GM18508 (cell line): ENCODE data around the gene MTA1.

ENCODE experiments used
- ATAC-seq: cut with Tn5 transposase; IDR thresholded peaks from one replicate; pipeline ENCODE4 v1.9.1; 2021; ENCODE audit warnings: moderate number of reproducible peaks; ENCODE audit not compliant: insufficient read depth, unreplicated experiment

The MTA1 gene

DNA sequence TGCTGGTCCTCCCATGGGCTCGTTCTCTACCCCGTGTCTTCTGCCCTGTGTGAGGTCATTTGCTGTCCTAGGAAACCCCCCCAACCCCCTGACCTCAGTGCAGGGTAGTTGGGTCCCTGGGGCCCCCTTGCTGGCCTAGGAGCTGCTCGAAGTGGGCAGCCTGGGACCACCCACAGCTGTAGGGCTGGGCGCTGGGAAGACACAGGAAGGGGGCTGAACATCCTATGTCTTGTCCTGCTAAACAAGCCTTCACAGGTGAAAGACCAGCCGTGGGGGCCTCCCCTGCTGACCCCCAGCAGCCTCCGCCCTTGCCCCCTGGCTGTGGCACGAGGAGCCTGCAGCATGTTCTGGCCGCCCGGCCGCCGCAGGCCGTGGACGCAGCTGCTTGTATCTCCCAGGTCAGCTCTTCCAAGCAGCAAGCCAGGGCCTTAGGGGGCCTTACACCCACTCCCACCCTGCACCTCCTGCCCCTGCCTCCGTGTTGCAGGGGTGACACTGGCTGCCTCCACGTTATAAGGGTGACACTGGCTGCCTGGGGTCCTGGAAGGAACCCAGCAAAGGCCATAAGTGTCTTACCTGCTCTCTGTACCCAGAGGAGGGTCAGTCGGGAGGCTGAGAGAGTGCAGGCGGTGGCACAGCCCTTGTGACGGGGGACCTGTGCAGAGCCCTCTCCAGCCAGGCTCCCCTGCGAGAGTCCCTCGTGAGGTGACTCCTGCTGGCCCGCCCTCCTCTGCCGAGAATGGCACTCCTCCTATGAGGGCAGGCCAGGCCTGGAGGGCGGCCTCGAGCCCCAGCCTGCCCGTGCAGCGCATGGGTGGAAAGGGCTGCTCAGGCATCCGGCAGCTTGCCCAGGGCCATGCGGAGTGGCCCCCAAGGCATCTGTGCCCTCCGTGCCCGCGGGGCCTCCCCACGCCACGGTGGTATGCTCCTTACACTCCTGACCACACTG lies 32.8 kb upstream of the MTA1 start:
- ATAC-seq: no peak

DNA sequence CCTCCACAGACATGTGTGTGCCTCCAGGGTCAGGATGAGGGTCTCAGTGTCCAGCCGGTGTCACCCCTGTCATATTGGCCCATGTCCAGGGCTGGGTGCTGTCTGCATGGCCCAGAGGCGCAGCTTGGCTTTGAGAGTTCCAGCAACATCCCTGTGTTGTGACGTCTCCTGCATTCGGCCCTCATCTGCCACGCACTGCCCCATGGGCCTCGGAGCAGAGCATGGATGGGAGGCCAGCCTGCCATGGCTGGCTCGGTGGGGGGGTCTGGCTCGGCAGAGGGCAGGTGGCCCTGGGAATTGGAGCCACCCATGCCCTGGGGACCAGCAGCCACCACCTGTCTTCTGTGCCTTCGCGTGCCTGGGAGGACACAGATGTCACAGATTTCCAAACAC lies 32.1 kb upstream of the MTA1 start:
- ATAC-seq: no peak

DNA sequence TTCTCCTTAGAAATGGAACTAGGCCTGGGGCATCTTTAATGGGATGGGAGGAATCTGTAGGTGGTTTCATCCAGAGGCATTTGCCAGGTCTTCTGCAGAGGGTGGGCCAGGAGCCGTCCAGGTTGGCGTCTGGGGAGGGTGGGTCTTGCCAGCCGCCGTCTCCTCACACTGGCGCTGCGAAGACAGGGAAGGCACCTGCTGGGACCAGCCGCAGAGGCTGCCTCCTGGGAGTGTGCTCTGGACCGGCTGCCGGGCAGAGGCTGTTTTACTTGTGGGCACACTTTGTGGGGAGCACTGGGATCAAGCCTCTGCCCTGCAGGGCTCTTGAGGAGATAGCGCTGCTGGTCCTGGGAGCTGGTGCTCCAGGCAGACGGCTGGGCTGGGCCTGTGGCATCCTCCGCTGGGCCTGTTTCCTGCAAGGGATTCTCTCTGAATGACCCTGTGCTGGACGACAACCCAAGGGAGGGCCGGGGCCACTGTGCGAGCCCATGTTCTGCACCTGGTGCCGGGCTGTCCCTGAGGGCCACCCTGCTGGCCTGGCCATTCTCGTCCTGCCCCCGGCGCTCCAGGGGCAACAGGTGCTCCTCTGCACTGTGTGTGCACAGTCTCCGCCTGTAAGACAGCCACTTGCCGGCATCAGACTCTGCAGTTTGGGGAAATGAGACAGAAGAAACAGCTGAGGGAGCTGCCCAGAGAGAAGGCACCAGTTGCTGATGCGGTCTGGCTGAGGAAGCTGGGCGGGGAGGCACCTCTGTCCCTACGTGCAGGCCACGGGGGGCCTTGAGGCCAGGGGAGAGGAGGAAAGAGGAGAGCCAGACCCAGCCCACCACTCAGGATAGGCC lies 31.3 kb upstream of the MTA1 start:
- ATAC-seq: no peak

DNA sequence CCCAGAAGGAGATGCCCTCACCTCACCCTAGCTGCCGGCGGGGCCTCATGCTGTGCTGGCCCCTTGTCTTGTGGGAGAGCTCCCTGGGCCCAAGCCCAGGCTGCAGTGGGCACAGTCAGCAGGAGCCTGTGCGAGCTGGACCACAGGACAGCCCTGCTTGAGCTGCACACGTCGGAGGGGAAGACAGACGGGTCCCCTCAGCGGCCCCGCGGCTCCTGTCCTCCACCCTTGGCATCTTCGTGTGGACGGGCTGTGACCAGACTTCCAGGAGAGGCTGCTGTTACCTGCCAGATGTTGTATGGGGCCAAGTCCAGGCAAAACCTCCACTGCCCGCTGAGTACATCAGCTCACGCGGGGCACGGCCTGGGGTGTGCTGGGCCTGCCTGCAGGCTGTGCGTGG lies 30.7 kb upstream of the MTA1 start:
- ATAC-seq: no peak

DNA sequence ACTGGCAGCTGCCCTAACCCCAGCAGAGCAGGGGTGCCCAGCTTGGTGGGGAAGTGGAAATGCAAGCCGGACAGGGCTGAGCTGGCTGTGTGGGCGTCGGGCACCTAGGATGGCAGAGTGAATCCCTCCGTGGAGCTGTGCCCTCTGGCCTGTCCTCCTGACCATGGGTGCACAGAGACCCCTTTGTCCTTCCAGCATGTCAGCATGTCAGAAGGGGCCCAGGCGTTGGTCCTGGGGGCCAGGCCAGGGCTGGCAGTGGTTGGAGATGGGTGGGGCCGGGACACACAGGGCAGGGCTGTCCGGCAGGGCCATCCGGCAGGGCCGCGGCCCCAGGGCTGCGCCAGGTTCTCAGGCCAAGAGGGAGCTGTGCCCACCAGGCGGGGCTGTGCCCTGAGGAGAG lies 30.1 kb upstream of the MTA1 start:
- no peak for ATAC-seq

DNA sequence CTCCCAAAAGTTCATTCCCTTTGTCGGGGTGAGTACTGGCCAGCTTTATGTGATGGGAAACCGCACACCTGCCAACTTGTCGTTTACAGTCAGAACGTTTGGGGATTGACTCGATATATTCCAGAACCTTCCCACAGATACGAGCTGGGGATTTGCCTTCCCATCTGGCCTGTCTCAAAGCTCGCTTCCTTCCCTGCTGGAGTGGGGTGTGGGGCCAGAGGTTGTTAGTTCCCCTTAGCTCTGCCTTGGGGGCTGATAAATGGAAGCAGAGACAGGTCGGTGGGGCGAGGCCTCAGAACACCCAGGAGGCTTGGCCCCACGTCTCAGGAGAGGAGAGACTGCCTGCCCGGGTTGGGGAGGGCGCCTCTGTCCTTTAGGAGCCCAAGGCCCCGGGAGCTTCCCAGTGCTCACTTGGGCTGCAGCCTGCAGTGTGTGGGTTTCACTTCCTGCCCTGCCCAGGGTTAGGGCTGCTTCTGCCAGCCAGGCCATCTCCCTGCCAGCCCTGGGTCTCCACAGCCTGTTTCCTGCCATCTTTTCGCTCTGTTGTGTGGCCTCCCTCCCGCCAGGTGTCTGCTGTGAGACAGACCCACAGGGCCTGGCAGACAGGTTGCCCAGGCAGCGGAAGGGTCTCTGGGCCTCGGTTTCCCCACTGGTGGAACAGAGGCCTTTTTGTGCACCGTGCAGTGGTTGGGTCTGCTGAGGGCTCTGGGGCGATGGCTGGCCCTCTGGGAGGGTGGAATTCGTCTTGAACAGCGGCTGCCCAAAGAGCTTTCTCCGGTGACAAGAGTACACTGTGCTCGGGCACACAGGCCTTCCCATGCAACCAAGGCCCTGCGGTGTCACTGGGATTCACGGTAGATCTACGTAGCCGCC lies 29.4 kb upstream of the MTA1 start:
- no peak for ATAC-seq

DNA sequence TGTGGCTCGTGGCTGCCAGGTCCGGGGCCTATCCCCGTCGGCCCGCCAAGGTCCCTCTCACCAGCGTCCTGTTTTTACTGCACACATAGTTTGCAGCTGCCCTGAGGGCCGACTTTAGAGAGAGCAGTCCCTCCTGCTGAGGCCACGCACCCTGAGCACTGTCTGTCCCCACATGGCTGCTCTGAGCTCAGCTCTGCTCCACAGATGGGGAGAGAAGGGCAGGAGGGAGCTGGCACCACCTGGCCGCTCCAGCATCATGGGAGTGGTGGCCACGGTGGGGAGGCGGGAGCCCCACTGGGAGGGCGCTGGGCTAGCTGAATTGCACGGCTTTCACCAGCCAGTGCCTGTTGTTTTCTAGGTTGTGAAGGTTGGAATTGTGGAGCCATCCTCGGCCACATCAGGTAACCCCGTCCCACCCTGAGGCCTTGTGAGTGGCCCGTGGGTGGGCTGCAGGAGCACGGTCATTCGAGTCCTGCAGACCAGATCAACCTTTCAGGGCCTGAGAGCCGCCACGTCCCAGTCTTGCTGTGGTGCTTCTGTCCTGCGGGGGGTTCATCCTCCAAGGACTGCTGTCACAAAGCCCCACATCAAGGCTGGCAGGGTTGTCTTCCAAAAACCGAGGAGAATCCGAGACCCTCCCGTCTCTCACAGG lies 28.7 kb upstream of the MTA1 start:
- no peak for ATAC-seq

DNA sequence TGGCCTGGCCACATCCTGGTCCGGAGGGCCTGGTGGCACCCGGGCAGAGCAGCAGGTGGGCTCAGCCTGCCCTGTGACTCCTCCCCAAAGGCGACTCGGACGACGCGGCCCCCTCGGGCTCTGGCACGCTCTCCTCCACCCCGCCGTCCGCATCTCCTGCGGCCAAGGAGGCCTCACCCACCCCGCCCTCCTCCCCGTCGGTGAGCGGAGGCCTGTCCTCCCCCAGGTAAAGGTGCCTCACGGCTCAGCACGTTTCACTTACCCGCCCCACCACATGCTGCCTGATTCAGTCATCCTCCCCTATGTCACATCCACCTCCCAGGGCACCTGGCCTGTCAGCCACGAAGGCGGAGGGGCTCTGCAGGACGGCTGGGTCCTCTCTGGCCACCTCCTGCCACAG lies 28.1 kb upstream of the MTA1 start:
- ATAC-seq: no peak

DNA sequence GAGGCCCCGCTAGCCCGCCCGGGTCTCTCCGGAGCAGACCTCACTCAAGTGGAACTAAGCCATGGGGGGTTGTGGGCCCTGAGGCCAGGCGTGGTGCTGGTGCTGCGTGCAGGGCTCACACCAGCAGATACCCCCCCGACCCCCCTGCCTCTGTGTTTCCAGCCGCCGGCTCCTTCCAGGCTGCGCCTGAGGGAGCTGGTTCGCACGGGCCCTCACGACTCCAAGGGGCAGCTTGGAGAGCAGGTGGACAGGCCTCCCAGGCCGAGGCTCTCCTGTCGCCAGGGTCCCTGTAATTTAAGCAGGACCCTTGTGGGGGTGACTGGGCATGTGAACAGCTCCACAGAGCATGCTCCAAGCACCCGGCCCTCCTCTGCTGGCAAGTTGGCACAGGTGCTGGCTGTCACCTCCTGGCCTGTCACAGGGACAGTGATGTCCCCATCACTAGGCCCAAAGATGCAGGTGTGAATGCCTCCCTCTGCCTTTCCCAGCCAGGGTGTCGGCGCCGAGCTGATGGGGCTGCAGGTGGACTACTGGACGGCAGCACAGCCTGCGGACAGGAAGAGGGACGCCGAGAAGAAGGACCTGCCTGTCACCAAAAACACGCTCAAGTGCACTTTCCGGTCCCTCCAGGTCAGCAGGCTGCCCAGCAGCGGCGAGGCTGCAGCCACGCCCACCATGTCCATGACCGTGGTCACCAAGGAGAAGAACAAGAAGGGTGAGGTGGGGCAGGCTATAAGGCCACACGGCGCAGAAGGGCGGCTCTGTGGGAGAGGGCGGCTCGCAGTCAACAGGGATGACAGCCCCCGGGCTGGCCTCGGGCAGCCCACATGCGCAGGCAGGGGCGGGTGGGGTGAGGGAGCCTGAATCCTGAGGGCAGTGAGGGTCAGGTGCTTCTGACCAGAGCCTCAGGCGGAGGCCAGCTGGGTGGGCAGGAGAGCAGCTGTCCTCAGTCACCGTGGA lies 27.2 kb upstream of the MTA1 start:
- no peak for ATAC-seq

DNA sequence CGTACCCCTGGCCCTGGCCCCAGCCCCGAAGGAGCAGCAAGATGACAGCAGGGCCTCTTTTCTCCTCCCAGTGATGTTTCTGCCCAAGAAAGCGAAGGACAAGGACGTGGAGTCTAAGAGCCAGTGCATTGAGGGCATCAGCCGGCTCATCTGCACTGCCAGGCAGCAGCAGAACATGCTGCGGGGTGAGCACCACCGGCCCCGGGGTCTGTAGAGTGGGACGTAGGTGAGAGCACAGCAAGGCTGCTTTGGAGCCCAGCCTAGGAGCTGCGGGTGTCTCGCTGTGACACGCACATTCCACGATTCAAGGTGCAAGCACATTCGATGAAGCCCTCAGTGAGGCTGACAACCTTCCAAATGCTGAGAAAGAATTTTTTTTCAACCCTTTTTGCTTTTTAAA lies 26.5 kb upstream of the MTA1 start:
- no peak for ATAC-seq

DNA sequence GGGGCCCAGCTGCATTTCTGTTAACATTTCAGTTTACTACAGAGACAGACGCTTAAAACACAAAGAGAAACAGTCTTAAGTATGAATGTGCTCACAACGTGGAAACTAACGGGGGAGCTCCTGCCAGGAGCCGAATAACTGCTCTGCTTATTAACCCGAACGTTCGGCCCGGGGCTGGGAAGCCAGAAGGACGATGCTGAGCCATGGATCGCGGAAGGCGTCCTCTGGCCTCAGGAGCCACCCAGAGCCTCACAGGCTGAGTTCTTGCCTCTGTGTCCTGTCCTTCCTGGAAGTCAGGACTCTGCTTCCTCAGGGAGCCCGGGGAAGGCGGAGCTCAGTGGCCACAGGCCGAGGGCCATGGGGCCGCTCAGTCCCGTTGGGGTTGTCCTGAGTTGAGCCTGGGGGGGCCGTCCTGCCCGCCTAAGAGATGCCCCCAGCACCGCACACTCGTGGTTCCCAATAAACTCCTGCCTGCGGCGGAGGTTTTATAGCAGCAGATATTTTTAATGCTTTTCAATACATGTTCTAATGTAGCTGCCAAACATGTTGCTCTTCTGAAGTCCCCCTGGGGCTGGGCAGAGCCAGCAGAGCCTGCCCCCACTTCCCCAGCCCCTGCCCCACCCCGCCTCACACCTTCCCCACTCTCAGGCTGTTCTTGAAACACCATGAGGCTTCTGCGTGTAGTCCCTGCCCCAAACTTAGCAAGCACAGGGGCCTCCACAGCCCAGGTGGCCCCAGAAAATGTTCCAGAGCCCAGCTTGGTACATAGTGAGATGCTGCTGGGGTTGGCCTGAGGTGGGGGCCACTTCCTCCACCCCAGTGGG lies 24.7 kb upstream of the MTA1 start:
- no peak for ATAC-seq

DNA sequence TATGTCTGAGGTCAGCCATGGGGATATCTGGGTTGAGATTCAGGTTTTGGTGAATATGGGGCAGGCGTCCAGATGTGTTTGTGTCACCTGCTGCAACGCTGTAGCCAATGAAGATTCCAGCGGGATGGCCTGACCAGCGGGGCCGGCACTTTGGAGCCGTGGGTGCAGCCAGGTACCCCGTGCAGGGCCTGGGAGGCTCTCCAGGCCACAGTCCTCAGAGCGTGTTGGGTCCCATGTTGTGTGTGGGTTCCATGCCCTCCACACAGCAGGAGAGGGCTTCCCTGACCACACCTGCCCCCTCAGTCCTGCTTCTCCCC lies 24.1 kb upstream of the MTA1 start:
- ATAC-seq: no peak

DNA sequence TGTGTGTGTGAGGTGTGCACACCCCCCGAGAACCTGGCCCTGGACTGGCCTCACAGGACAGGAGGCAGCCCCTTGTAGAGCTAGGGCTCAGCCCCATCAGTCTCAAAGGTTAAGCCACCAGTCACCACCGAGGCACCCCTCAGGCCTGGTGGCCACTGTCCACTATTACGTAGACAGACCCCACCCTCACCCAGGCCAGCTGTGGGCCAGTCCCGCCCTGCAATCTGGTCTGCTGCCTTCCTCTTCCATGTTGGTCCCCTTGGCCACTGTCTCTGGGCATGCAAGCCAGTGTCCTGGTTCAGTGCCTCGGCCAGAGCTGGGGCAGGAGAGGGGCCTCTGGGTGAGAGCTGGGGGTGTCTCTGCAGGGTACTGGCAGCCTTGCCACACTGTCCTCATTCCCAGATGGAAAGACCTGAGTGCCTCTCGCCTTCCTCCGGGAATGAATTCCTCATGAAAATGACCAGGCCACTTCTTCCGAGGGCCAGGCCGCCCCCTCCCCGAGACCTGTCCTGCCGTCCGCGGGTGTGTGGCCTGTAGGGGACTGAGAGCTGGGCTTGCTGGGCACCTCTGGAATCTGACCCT lies 22.2 kb upstream of the MTA1 start:
- no peak for ATAC-seq

DNA sequence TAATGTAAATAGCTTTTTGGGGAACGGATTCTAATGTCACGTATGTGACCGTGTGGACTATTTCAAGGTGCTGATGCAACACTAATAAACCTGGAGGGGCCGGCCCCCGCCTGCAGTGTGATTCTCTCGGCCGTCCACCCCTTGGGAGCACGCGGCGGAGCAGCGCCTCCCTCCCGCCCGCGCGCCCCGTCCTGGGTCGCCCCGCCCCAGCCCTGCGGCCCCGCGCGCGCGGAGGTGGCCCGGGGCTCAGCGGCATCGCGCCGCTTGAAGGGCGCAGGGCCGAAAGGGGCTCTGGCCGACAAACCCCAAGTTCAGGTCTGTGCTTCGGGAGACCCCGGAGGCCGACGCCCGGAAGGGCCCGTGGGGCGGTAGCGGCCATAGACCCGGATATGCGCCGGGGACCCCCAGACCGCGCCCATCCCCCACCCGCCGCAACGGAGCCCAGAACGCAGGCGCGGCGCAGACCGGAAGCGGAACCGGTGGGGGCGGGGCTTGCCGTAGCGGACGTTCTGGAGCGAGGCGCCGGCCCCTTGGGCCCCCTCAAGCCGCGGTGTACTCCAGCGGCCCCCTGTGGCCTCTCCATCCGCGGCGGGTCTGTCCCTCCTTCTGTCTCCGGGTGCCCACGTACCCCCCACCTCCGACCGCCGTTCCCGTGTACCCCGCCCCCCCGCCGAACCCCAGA lies 21.4 kb upstream of the MTA1 start, which contains the start of gene TEX22:
Gene TEX22 (plus strand): TSS at position 495 of the 682 bp plus-strand sequence. CDS start 803 bp downstream, outside the sequence.
- ATAC-seq: no peak

DNA sequence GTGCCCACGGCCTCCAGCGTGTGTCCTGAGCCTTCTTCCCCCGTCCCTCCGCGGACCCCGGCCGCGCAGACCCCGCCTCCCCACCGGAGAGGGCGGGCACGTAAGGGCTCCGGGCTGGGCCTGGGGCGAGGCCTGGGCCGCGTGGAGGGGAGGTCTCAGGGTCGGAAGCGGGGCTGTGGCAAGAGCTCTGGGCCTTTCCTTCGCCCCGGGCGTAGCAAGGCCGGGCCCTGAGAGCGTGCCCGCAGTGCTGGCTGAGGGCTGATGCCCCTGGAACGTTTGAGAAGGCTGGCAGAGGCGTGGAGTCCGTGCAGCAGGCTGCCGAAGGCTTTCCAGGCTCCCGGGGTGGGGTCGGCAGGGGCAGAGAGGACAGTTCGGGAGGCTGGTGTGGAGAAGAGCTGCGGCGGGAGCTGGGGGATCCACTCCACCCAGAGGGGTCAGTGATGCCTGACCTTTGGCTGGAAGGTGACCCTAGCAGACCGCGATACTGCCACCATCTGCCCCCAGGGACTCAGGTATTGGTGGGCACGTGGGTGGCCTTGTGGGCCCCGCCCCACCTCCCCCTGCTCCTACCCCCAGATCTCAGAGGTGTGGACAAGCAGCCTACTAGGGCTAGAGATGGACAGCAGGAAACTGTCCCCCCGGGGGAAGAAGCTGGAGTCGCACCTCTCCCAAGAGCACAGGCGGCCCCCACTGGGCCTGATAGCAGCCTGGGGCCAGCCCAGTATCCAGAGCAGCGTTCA lies 20.7 kb upstream of the MTA1 start:
- ATAC-seq: no peak

DNA sequence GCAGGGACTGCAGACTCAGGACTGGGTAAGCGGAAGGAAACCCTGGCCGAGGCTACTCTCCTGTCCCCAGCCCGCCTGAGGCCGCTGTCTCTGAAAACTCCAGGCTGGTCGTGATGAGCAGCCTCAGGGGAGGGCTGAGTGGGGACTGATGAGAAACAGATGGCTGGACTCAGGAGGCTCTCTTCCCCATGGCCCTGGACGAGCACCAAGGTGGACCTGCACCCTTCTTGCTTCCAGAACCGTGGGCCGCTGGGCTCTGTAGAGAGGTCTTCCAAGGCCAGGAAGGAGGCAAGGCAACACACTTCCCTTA lies 20.2 kb upstream of the MTA1 start:
- no peak for ATAC-seq

DNA sequence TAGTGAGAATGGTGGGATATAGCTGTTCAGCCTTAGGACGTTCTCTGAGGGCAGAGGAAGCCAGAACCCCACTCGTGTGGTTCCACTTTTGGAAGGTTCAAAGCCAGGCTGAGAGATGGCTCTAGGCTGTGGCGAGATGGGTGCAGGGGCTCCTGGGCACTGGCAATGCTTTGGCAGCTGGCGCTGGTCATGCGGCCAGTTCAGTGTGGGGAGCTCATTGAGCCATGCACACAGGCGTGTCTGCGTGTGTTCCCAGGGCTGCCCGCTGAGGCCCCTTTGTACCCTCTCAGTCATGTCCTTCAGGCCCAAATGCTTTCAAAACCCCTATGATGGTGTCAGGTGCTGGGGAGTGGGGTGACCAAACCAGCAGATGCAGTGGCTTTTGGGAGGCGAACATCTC lies 19.6 kb upstream of the MTA1 start:
- no peak for ATAC-seq
